Osteocyte (in vitro differentiated cells): ENCODE measurements around the gene CYP24A1. TPM values are rescaled to one million over a fixed set of nuclear protein-coding genes. Genes with fewer than 3 reads are reported as not detected.

Source experiments
- DNase-seq: peaks from one replicate; pipeline ENCODE4 v3.0.0; 2021; ENCODE audit warnings: mixed read lengths; ENCODE audit not compliant: unreplicated experiment; ENCODE audit errors: extremely low spot score
- H3K27ac Mint-ChIP-seq: one replicate; pipeline ENCODE4 v1.8.0; 2021; ENCODE audit warnings: mild to moderate bottlenecking, mixed read lengths; ENCODE audit not compliant: unreplicated experiment
- H3K27me3 Mint-ChIP-seq: one replicate; pipeline ENCODE4 v1.8.0; 2021; ENCODE audit warnings: mixed read lengths; ENCODE audit not compliant: unreplicated experiment
- H3K36me3 Mint-ChIP-seq: one replicate; pipeline ENCODE4 v1.8.0; 2021; ENCODE audit warnings: mixed read lengths; ENCODE audit not compliant: unreplicated experiment
- H3K4me1 Mint-ChIP-seq: one replicate; pipeline ENCODE4 v1.8.0; 2021; ENCODE audit warnings: mixed read lengths; ENCODE audit not compliant: unreplicated experiment
- H3K4me3 Mint-ChIP-seq: one replicate; pipeline ENCODE4 v1.8.0; 2021; ENCODE audit warnings: mild to moderate bottlenecking, moderate library complexity, mixed read lengths; ENCODE audit not compliant: unreplicated experiment
- H3K9me3 Mint-ChIP-seq: one replicate; pipeline ENCODE4 v1.8.0; 2021; ENCODE audit warnings: mixed read lengths; ENCODE audit not compliant: unreplicated experiment
- total RNA-seq: library from RNA; stranded (reverse); gene quantifications from 2 replicates; pipeline ENCODE4 v1.2.1, GENCODE V29; 2021
- TF ChIP-seq, protein P1 (sequence below): fragments of 200-600 bp; sonication (generic); IDR thresholded peaks from 2 replicates; pipeline ENCODE4 v1.5.0; 2021; ENCODE audit warnings: antibody characterized with exemption, mild to moderate bottlenecking, moderate library complexity

CYP24A1 gene
- total RNA-seq, 1 donor from 2014 or later: not detected

- TF ChIP-seq, protein P1, sequence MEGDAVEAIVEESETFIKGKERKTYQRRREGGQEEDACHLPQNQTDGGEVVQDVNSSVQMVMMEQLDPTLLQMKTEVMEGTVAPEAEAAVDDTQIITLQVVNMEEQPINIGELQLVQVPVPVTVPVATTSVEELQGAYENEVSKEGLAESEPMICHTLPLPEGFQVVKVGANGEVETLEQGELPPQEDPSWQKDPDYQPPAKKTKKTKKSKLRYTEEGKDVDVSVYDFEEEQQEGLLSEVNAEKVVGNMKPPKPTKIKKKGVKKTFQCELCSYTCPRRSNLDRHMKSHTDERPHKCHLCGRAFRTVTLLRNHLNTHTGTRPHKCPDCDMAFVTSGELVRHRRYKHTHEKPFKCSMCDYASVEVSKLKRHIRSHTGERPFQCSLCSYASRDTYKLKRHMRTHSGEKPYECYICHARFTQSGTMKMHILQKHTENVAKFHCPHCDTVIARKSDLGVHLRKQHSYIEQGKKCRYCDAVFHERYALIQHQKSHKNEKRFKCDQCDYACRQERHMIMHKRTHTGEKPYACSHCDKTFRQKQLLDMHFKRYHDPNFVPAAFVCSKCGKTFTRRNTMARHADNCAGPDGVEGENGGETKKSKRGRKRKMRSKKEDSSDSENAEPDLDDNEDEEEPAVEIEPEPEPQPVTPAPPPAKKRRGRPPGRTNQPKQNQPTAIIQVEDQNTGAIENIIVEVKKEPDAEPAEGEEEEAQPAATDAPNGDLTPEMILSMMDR: no peak
- H3K27ac Mint-ChIP-seq: no peak overlapping the region
- no peaks in the 10 kb centered on the region for H3K36me3 Mint-ChIP-seq
- no peaks in the 10 kb centered on the region for H3K9me3 Mint-ChIP-seq
- peaks cover 49% of the 10 kb centered on the region for H3K27me3 Mint-ChIP-seq
- H3K4me1 Mint-ChIP-seq: no peaks in the 10 kb centered on the region
- no peak overlapping the region for H3K4me3 Mint-ChIP-seq
- DNase-seq: peak; percentile 49
Observed at GRCh38 chr20:54165014-54165413, 8.8 kb downstream of the CYP24A1 start.

DNA sequence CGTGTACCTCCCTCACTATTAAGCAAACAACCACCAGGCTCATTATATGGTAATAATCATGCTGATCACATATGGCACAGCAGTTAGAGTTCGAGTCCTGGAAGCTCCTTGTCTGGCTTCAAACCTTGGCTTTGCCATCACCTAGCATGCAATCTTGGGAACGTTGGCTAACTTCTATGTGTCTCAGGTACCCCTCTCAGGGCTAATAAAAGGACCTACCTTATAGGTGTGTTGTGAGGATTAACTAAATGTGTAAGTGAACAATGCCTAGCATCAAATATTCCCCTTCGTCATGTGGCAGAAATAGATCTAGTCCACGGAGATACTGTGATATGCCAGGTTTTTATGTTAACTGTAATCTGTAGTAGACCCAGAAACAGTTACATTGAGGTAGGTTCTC lies 10.4 kb downstream of the CYP24A1 start:
- Mint-ChIP-seq H3K4me3 (no peak overlapping the region), H3K27ac (no peak overlapping the region), H3K4me1 (no peaks in the 10 kb centered on the region), H3K9me3 (no peaks in the 10 kb centered on the region), H3K27me3 (peaks cover 35% of the 10 kb centered on the region), H3K36me3 (no peaks in the 10 kb centered on the region)
- DNase-seq: no peak
- TF ChIP-seq, protein P1: no peak

DNA sequence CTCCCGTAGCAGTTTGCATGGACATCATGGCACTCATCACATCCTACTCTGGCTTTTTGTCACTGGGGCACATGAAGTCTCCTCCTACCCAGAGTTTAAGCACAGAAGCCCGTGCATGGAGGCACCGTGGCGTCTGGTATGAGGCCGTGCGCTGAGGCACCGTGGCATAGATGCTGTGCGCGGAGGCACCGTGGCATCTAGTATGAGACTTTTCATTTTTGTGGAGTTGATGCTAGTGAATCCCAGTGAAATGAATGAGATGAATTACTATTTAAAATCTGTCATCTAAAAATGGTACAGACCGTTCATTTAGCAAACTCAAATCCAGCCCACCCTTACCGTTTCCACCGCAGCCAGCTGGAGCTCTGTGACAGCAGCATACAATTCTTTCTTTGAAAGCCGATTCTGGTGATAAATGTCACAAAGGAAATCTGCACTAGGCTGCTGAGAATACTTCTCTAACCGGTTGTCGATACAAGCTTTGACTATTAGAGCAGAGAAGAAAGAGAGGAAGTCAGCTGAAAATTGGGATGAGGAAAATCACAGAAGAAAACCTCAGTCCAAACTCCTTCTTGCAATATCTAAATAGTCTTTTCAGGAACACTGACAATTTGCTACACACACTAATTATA lies 11.3 kb downstream of the CYP24A1 start:
- Mint-ChIP-seq H3K4me3 (no peak overlapping the region), H3K4me1 (no peaks in the 10 kb centered on the region), H3K27ac (no peak overlapping the region), H3K36me3 (no peaks in the 10 kb centered on the region), H3K27me3 (peaks cover 31% of the 10 kb centered on the region), H3K9me3 (no peaks in the 10 kb centered on the region)
- TF ChIP-seq, protein P1: no peak
- no peak for DNase-seq

GRCh38 chr20:54161821-54162149 lies 12.0 kb downstream of the CYP24A1 start:
- Mint-ChIP-seq H3K36me3 (no peaks in the 10 kb centered on the region), H3K4me1 (no peaks in the 10 kb centered on the region), H3K4me3 (no peak overlapping the region), H3K9me3 (no peaks in the 10 kb centered on the region), H3K27ac (no peak overlapping the region), H3K27me3 (peaks cover 33% of the 10 kb centered on the region)
- DNase-seq: no peak
- TF ChIP-seq, protein P1: no peak

- Mint-ChIP-seq H3K36me3 (no peaks in the 10 kb centered on the region), H3K4me3 (no peak overlapping the region), H3K9me3 (no peaks in the 10 kb centered on the region), H3K4me1 (no peaks in the 10 kb centered on the region), H3K27ac (no peak overlapping the region), H3K27me3 (peaks cover 36% of the 10 kb centered on the region)
- no peak for DNase-seq
- TF ChIP-seq, protein P1: no peak
Observed at GRCh38 chr20:54161008-54161820, 12.6 kb downstream of the CYP24A1 start.
